HG03520 (cell line): ENCODE results near the gene RNASE12.
"Not testable (repeated sequence)": the region's sequence is repeated elsewhere in the genome, so short reads cannot be mapped to it uniquely, and the experiment has no call there.

Experiments
- ATAC-seq: cut with Tn5 transposase; IDR thresholded peaks from one replicate; pipeline ENCODE4 v1.9.1; 2021; ENCODE audit warnings: mild to moderate bottlenecking, moderate library complexity; ENCODE audit not compliant: unreplicated experiment

RNASE12 gene

GRCh38 chr14:20583908-20584307 is 7.3 kb downstream of the RNASE12 start:
- no peak for ATAC-seq

- no peak for ATAC-seq
These were observed 8.0 kb downstream of the RNASE12 start for GRCh38 chr14:20583142-20583541.

DNA sequence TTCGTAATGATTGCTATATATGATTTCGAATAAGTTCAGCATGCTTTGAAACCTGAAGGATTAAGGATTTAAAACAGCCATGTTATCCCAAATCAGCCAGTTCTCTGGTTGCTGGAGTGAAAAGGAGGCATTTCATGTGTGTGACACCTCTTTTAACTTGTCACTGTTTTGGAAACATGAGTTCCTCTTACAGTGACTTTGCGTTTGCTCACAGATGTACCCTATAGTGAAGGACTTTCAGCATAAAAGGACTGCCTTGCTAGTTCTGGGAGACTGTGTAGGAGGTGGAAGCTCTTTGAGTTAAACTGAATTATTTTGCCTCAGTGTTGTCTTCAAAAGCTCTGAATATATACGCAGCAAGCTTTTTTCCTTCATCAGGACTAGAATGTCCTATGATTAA is 10.9 kb downstream of the RNASE12 start:
- ATAC-seq = no peak

GRCh38 chr14:20578784-20579502 is 12.2 kb downstream of the RNASE12 start:
- no peak for ATAC-seq

DNA sequence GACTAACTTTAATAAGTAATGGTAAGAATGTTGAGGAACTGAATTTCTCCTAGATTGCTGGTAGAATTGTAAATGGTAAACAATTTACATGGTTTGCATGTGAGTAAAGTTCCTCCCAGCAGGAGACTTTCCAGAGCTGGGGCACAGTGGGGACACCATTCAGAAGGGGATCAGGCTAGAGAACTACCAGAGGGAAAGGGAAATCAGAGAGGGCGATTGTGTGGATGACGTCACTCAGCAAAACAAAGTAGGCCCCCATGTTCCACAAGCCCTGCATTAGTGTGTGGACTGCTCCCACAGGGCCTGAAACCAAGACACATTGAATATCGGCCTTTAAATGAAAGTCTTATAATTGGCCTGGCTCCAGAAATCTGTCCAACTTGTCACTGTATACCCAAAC is 12.9 kb downstream of the RNASE12 start:
- ATAC-seq = no peak

GRCh38 chr14:20572382-20572990 is 18.7 kb downstream of the RNASE12 start:
- not testable (repeated sequence) for ATAC-seq

DNA sequence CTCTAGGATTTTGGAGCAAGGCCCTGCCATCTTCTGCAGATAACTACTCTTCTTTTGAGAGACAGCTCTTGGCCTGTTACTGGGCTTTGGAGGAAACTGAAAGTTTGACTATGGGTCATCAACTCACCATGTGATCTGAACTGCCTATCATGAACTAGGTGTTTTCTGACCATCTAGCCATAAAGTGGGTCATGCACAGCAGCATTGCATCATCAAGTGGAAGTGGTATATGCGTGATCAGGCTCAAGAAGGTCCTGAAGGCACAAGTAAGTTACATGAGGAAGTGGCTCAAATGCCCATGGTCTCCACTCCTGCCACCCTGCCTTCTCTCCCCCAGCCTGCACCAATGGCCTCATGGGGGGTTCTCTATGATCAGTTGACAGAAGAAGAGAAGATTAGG is 20.5 kb downstream of the RNASE12 start:
- ATAC-seq = not testable (repeated sequence)

DNA sequence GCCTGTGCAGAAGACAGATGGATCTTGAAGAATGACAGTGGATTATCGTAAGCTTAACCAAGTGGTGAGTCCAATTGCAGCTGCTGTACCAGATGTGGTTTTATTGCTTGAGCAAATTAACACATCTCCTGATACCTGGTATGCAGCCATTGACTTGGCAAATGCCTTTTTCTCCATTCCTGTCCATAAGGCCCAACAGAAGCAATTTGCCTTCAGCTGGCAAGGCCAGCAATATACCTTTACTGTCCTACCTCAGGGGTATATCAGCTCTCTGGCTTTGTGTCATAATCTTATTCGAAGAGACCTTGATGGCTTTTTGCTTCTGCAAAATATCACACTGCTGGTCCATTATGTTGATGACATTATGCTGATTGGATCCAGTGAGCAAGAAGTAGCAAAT is 21.3 kb downstream of the RNASE12 start:
- ATAC-seq = not testable (repeated sequence)

GRCh38 chr14:20569066-20569465 is 22.1 kb downstream of the RNASE12 start:
- ATAC-seq = no peak

DNA sequence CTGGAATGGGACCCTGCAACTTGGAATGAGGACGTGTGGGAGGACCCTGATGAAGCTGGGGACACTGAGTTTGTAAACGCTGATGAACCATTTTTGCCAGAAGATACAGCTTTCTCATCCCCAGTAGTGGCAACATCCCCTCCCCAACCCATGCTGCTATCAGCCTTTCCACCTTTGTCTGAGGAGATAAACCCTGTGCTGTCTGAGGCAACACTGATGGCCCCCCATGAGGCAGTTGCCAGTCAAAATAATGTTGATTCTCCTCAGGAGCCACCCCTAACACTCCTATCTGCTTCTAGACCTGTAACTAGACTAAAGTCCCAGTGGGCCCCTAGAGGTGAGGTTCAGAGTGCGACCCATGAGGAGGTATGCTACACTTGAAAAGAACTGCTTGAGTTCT is 22.8 kb downstream of the RNASE12 start:
- ATAC-seq = no peak

DNA sequence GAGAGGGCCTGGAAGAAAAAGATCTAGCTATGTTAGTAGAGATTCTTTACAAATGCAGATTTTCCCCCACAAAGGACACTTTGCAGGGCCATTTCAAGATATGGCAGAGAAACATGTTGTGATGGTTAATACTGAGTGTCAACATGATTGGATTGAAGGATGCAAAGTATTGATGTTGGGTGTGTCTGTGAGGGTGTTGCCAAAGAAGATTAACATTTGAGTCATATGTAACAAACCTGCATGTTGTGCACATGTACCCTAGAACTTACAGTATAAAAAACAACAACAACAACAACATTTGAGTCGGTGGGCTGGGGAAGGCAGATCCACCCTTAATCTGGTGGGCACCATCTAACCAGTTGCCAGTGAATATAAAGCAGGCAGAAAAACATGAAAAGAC is 24.0 kb downstream of the RNASE12 start:
- ATAC-seq = not testable (repeated sequence)

DNA sequence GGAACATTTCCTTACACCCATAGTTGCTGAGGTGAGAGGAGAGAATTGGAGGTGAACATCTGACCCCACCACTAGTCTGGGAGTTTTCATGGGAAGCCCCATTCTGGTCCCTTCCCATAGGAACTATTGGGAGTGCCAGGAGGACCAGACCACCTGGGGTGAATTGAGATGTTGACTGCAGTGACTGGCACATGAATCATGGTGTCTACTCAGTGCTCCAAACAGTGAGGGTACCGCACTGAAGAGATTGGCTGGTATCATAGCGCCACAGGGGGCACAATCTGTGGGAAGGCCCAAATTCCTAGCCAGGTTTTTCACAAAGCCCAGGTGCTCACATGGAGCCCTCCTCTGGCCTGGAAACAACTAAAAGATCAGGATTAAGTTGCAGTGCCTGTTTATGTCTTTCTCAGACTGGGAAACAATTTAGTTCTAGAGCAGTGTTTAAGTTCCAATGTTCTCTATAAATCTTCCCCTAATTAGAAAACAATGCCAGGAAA is 26.6 kb downstream of the RNASE12 start:
- no peak for ATAC-seq

- no peak for ATAC-seq
These were observed 27.2 kb downstream of the RNASE12 start for GRCh38 chr14:20563971-20564370.

- ATAC-seq = no peak
These were observed 30.2 kb downstream of the RNASE12 start, which contains the start of gene RNASE9 for GRCh38 chr14:20560961-20561360. Gene RNASE9 (minus strand): TSS chr14:20561047.

GRCh38 chr14:20559461-20559904 is 31.7 kb downstream of the RNASE12 start:
- ATAC-seq = no peak

- ATAC-seq = no peak
These were observed 34.0 kb downstream of the RNASE12 start for GRCh38 chr14:20557212-20557542.

- ATAC-seq = no peak
These were observed 34.5 kb downstream of the RNASE12 start for GRCh38 chr14:20556500-20557211.

GRCh38 chr14:20555845-20556244 is 35.3 kb downstream of the RNASE12 start:
- ATAC-seq = no peak

GRCh38 chr14:20553024-20553423 is 38.2 kb downstream of the RNASE12 start:
- ATAC-seq = no peak

- no peak for ATAC-seq
These were observed 39.6 kb downstream of the RNASE12 start for GRCh38 chr14:20551606-20552005.

DNA sequence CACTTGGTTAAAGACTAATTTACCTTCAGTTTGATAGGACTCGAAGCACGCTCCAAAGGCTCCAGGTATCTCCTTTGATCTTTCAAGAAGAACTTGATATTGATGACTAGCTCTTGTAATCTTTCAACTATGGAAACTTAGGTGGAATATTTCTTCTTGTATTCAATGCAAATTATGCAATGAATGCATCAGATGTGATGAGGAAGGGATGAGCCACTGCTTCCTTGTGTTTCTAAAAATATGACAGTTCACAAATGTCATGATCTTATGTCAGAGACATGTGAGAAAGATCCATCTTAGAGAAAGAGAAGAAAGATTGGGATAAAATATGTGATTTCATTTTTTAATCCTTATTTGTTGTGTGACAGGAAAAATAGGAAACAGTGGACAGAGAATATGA is 40.2 kb downstream of the RNASE12 start:
- no peak for ATAC-seq
